ENCODE measurements around the gene NPY2R. TPM values are rescaled to one million over a fixed set of nuclear protein-coding genes. Genes with fewer than 3 reads are reported as not detected.

The NPY2R gene
- total and polyA plus RNA-seq, 2 of the 13 experiments (the other 11 are each of a cell fraction or from before 2014, with no cell fraction given), result not detected

DNA sequence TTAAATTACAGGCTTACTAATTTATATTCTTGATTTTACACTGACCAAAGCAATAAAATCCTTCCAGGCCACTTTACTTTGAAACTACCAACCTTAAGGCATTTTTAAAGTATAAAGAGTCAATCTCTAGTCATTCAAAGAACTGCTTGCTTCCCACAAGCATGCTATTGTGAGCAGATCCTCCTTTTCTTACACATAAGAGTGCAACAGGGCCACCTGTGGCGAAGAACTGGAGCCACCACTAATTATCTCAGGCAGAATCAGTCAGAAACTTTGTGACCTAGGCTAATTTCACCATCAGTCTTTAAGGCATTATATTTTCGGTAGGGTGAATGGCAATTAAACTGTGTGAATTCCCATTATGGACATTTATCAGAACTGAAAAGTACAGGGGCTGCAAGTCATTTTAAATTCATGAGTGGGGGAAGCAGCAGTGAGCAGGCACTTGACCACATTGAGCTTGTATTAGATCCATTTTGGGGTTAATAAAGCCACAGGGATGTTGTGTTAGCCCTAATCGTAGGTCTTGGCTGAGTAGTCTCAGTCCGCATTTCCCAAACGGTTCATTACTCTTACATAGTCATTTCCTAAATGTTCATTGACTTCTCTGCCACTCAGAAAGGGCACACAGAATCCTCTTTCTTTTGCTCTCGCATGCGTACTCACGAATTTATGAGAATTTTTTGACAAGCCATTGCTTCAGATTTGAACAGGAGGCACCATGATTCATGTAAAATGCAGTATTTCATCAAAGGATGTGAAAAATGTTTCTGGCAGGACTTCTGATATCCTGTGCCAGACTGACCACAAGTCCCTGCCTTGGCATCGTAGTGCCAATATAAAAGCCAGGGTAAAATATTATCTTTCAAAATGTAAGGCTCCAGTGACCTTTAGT is 39.8 kb downstream of the NPY2R start:
- Histone ChIP-seq H3K27ac (ENCODE audit: extremely low read length, insufficient read depth, low read length) (no peak overlapping the region), H3K79me2 (ENCODE audit: insufficient read depth, low read length) (no peaks in the 10 kb centered on the region), H3K9me3 (ENCODE audit: low read length) (no peaks in the 10 kb centered on the region), H3K4me2 (ENCODE audit: low read depth, low read length) (no peak overlapping the region), H2AFZ (ENCODE audit: low read length) (no peak overlapping the region), H3K4me1 (ENCODE audit: insufficient read depth, low read length) (no peaks in the 10 kb centered on the region), H3K4me3 (replicated peaks in 1 of 3; ENCODE audit: insufficient read depth in 1 of 3, low read depth in 2 of 3, low read length in 3 of 3) (no peak overlapping the region), H3K36me3 (replicated peaks in 1 of 2; ENCODE audit: control insufficient read depth in 1 of 2, insufficient read depth in 2 of 2, low read length in 2 of 2) (no peaks in the 10 kb centered on the region), H3K27me3 (ENCODE audit: control insufficient read depth in 1 of 2, insufficient read depth in 2 of 2, low read length in 2 of 2) (no peaks in the 10 kb centered on the region), H4K20me1 (ENCODE audit: insufficient read depth, low read length) (no peaks in the 10 kb centered on the region), H3K9ac (ENCODE audit: insufficient read depth, low read depth, low read length) (no peak overlapping the region)
- ChIA-PET POLR2A (no interaction called here), CTCF (ENCODE audit: low intra/inter-chr PET ratio, low total read pairs) (no interaction called here)
- in situ Hi-C loops (cut with HindIII; ENCODE audit: extremely low pct_ligation_motif_present, low pct_unique_long_range_greater_than_20kb) (no loop called here), intact Hi-C loops (cut with micrococcal nuclease; ENCODE audit: unreplicated experiment) (no loop called here)
- TF ChIP-seq ZBTB33 (CRISPR knock-in tag; IDR thresholded peaks at IDR 0.05), result no peak
- TF ChIP-seq ETV5 (CRISPR knock-in tag; IDR thresholded peaks at IDR 0.05; ENCODE audit: borderline replicate concordance), result no peak
- no peak for DNase-seq (ENCODE audit: low spot score)
- BruUV-seq (replicated peaks), result no TSS peak
- WGBS (ENCODE audit: low lambda C conversion rate), result 17% methylated on average over 9 of the region's 9 CpGs
- no peak for ATAC-seq
- no peak for FAIRE-seq

GRCh38 chr4:155249016-155249566 is 40.7 kb downstream of the NPY2R start:
- CTCF ChIA-PET (ENCODE audit: low intra/inter-chr PET ratio, low total read pairs), result no interaction called here
- Histone ChIP-seq H3K9ac (ENCODE audit: insufficient read depth, low read depth, low read length) (no peak overlapping the region), H3K4me3 (replicated peaks in 1 of 3; ENCODE audit: insufficient read depth in 1 of 3, low read depth in 2 of 3, low read length in 3 of 3) (no peak overlapping the region), H3K27ac (ENCODE audit: extremely low read length, insufficient read depth, low read length) (no peak overlapping the region), H3K4me2 (ENCODE audit: low read depth, low read length) (no peak overlapping the region), H4K20me1 (ENCODE audit: insufficient read depth, low read length) (no peaks in the 10 kb centered on the region), H2AFZ (ENCODE audit: low read length) (no peak overlapping the region), H3K9me3 (ENCODE audit: low read length) (no peaks in the 10 kb centered on the region), H3K27me3 (ENCODE audit: control insufficient read depth in 1 of 2, insufficient read depth in 2 of 2, low read length in 2 of 2) (no peaks in the 10 kb centered on the region), H3K4me1 (ENCODE audit: insufficient read depth, low read length) (no peaks in the 10 kb centered on the region), H3K36me3 (replicated peaks in 1 of 2; ENCODE audit: control insufficient read depth in 1 of 2, insufficient read depth in 2 of 2, low read length in 2 of 2) (no peaks in the 10 kb centered on the region), H3K79me2 (ENCODE audit: insufficient read depth, low read length) (no peaks in the 10 kb centered on the region)
- FAIRE-seq (no peak), ATAC-seq (no peak), DNase-seq (ENCODE audit: low spot score) (no peak)
- POLR2A ChIA-PET, result no interaction called here
- no TSS peak for BruUV-seq (replicated peaks)
- intact Hi-C loops (cut with micrococcal nuclease; ENCODE audit: unreplicated experiment), result no loop called here
- 3% methylated on average over 8 of the region's 8 CpGs for WGBS (ENCODE audit: low lambda C conversion rate)
- in situ Hi-C loops (cut with HindIII; ENCODE audit: extremely low pct_ligation_motif_present, low pct_unique_long_range_greater_than_20kb), result no loop called here
- TF ChIP-seq ZKSCAN8 (CRISPR knock-in tag; IDR thresholded peaks at IDR 0.05; ENCODE audit: borderline replicate concordance) (no peak), ZBTB42 (CRISPR knock-in tag; IDR thresholded peaks at IDR 0.05) (no peak), SALL1 (CRISPR knock-in tag; IDR thresholded peaks at IDR 0.05) (no peak), KDM4B (CRISPR knock-in tag; IDR thresholded peaks at IDR 0.05) (no peak), ZNF205 (CRISPR knock-in tag; IDR thresholded peaks at IDR 0.05) (no peak), ZNF839 (CRISPR knock-in tag; IDR thresholded peaks at IDR 0.05; ENCODE audit: borderline replicate concordance) (no peak), SNAI1 (CRISPR knock-in tag; IDR thresholded peaks at IDR 0.05; ENCODE audit: borderline replicate concordance) (no peak), GFI1 (CRISPR knock-in tag; IDR thresholded peaks at IDR 0.05; ENCODE audit: borderline replicate concordance) (no peak)
- TF ChIP-seq, protein P1, sequence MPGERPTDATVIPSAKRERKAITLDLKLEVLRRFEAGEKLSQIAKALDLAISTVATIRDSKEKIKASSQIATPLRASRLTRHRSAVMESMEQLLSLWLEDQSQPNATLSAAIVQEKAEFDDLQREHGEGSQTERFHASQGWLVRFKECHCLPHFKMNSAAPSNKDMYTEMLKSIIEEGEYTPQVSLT (CRISPR knock-in tag; IDR thresholded peaks at IDR 0.05; ENCODE audit: borderline replicate concordance, low read depth), result no peak
- TF ChIP-seq, protein P2, sequence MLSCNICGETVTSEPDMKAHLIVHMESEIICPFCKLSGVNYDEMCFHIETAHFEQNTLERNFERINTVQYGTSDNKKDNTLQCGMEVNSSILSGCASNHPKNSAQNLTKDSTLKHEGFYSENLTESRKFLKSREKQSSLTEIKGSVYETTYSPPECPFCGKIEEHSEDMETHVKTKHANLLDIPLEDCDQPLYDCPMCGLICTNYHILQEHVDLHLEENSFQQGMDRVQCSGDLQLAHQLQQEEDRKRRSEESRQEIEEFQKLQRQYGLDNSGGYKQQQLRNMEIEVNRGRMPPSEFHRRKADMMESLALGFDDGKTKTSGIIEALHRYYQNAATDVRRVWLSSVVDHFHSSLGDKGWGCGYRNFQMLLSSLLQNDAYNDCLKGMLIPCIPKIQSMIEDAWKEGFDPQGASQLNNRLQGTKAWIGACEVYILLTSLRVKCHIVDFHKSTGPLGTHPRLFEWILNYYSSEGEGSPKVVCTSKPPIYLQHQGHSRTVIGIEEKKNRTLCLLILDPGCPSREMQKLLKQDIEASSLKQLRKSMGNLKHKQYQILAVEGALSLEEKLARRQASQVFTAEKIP (CRISPR knock-in tag; IDR thresholded peaks at IDR 0.05; ENCODE audit: borderline replicate concordance), result no peak
